B cell (primary cell): ENCODE data around the gene PPOX. TPM values are rescaled to one million over a fixed set of nuclear protein-coding genes. Genes with fewer than 3 reads are reported as not detected.

Experiments used
- ATAC-seq: fragments of 200-7000 bp; cut with Tn5 transposase; one replicate; pipeline ENCODE4 v1.10.0; 2021; ENCODE audit warnings: low read depth, mild to moderate bottlenecking, moderate number of reproducible peaks, moderate library complexity
- CTCF ChIA-PET: fragments of 350-600 bp; sonication (Branson Sonifier 250); formaldehyde crosslinking; loops from one replicate; lab custom pipeline; 2021; ENCODE audit warnings: antibody characterized with exemption, inconsistent platforms; lab: Charles Lee
- POLR2A ChIA-PET: fragments of 350-600 bp; sonication (Branson Sonifier 250); formaldehyde crosslinking; loops from one replicate; lab custom pipeline; 2021; ENCODE audit warnings: antibody characterized with exemption; lab: Charles Lee
- DNase-seq: peaks from one replicate; pipeline ENCODE4 v3.0.0; 2013
- H2AFZ ChIP-seq: 2 replicates; pipeline ENCODE4 v1.6.1; 2012; ENCODE audit warnings: mild to moderate bottlenecking, low read depth, low read length; ENCODE audit not compliant: insufficient read depth, poor library complexity, severe bottlenecking
- H3K27ac ChIP-seq, 2 donors: 1 replicate in 1 of 2; 2 replicates in 1 of 2; pipeline ENCODE4 v1.5.1; 2012 to 2013; ENCODE audit warnings: low read length in 2 of 2, mild to moderate bottlenecking in 2 of 2, moderate library complexity in 1 of 2
- H3K27me3 ChIP-seq, 4 experiments: fragments of 200-600 bp in 1 of 4; sonication (generic) in 1 of 4; replicated peaks in 1 of 4; 1 replicate in 2 of 4; 2 replicates in 2 of 4; pipeline versions ENCODE4 v1.6.1 to v1.7.0; 2013 to 2016; ENCODE audit warnings: low read length in 3 of 4, mild to moderate bottlenecking in 2 of 4, mixed read lengths in 1 of 4, moderate library complexity in 1 of 4; ENCODE audit not compliant: insufficient read depth in 4 of 4, control insufficient read depth in 3 of 4; ENCODE audit errors: control extremely low read depth in 1 of 4
- H3K36me3 ChIP-seq, 2 experiments: replicated peaks in 1 of 2; 1 replicate in 1 of 2; 2 replicates in 1 of 2; pipeline versions ENCODE4 v1.6.1 to v1.7.1; 2013; ENCODE audit warnings: low read length in 1 of 2; ENCODE audit not compliant: insufficient read depth in 2 of 2, control insufficient read depth in 1 of 2; ENCODE audit errors: control extremely low read depth in 1 of 2, extremely low read depth in 1 of 2
- H3K4me1 ChIP-seq, 2 donors: fragments of 200-600 bp in 1 of 2; sonication (generic) in 1 of 2; 1 replicate in 1 of 2; 2 replicates in 1 of 2; pipeline versions ENCODE4 v1.5.1 to v1.6.1; 2013 to 2017; ENCODE audit warnings: low read length in 2 of 2; ENCODE audit not compliant: control insufficient read depth in 2 of 2, insufficient read depth in 2 of 2
- H3K4me2 ChIP-seq: replicated peaks from 2 replicates; pipeline ENCODE3; 2012; ENCODE audit warnings: mild to moderate bottlenecking, low read depth, low read length; ENCODE audit not compliant: poor library complexity, severe bottlenecking
- H3K4me3 ChIP-seq, 5 experiments: fragments of 200-600 bp in 1 of 5; sonication (generic) in 1 of 5; 1 replicate in 3 of 5; 2 replicates in 2 of 5; pipeline versions ENCODE4 v1.5.1 to v1.7.0; 2011 to 2016; ENCODE audit warnings: low read length in 4 of 5, mild to moderate bottlenecking in 4 of 5, low read depth in 2 of 5, control low read depth in 1 of 5, moderate library complexity in 1 of 5; ENCODE audit not compliant: insufficient read depth in 1 of 5; ENCODE audit errors: control extremely low read depth in 1 of 5, extremely low read depth in 1 of 5
- H3K79me2 ChIP-seq: fragments of 200-600 bp; sonication (generic); one replicate; pipeline ENCODE4 v1.6.0; 2016; ENCODE audit warnings: low read length; ENCODE audit not compliant: control insufficient read depth, insufficient read depth
- H3K9ac ChIP-seq: fragments of 200-600 bp; sonication (generic); 2 replicates; pipeline ENCODE4 v1.6.1; 2017; ENCODE audit warnings: mild to moderate bottlenecking, low read length, moderate library complexity
- H3K9me3 ChIP-seq, 3 donors: one replicate each; pipeline versions ENCODE4 v1.6.1 to v1.7.1; 2013; ENCODE audit warnings: low read length in 2 of 3; ENCODE audit not compliant: control insufficient read depth in 2 of 3, insufficient read depth in 1 of 3; ENCODE audit errors: control extremely low read depth in 1 of 3
- H4K20me1 ChIP-seq: 2 replicates; pipeline ENCODE4 v1.6.0; 2012; ENCODE audit warnings: mild to moderate bottlenecking, low read length; ENCODE audit not compliant: insufficient read depth, control insufficient read depth, poor library complexity, severe bottlenecking
- H3K27ac Mint-ChIP-seq: one replicate; pipeline ENCODE4 v1.8.0; 2021; ENCODE audit warnings: mixed read lengths
- H3K27me3 Mint-ChIP-seq: one replicate; pipeline ENCODE4 v1.8.0; 2021; ENCODE audit warnings: mixed read lengths
- H3K4me1 Mint-ChIP-seq: one replicate; pipeline ENCODE4 v1.8.0; 2021; ENCODE audit warnings: mixed read lengths
- H3K4me3 Mint-ChIP-seq: one replicate; pipeline ENCODE4 v1.8.0; 2021; ENCODE audit warnings: mixed read lengths
- H3K9me3 Mint-ChIP-seq: one replicate; pipeline ENCODE4 v1.8.0; 2022; ENCODE audit warnings: mixed read lengths; ENCODE audit not compliant: insufficient read depth
- CTCF ChIP-seq: fragments of 200-600 bp; IDR thresholded peaks from one replicate; pipeline ENCODE4 v1.8.0; 2022; ENCODE audit warnings: antibody characterized with exemption, mild to moderate bottlenecking
- EZH2 ChIP-seq: IDR thresholded peaks from 2 replicates; pipeline ENCODE4 v1.6.1; 2012; ENCODE audit warnings: borderline replicate concordance, low read depth, mild to moderate bottlenecking, moderate library complexity, low read length; ENCODE audit not compliant: insufficient read depth, poor library complexity, severe bottlenecking
- WGBS: methylation state at CpG from one replicate; pipeline ENCODE4 v1.1.5; 2013; ENCODE audit warnings: missing lambda C conversion rate; ENCODE audit not compliant: insufficient coverage; 5-methylcytosine and 5-hydroxymethylcytosine counted together
- intact Hi-C: fragments of 100-400 bp; cut with micrococcal nuclease; formaldehyde crosslinking; loops from one replicate; pipeline ENCODE4 v1.10.0; 2022
- polyA plus RNA-seq: library from polyadenylated mRNA; depleted of rRNA; stranded (reverse); fragments of >200 nt; gene quantifications from 2 replicates; pipeline ENCODE4 v1.2.3, GENCODE V29; 2012
- total RNA-seq, 2 donors: library from RNA; stranded (reverse); fragments of 120-200 nt in 1 of 2; gene quantifications; 1 replicate in 1 of 2; 2 replicates in 1 of 2; pipeline versions ENCODE4 v1.2.3 to v1.2.4, GENCODE V29; 2013 to 2022

Gene PPOX
- total and polyA plus RNA-seq, 2 donors (not counting 1 experiment from before 2014, with no cell fraction given), result 65.6 to 82.3 TPM

GRCh38 chr1:161117759-161118581 lies 48.3 kb upstream of the PPOX start, which contains the start of the genes NIT1 and PFDN2:
Gene NIT1, plus strand, starts transcription at chr1:161118105. Its CDS starts 72 bp downstream, at chr1:161118177.
Gene PFDN2, minus strand, starts transcription at chr1:161118037. Its CDS starts 11 bp downstream, at chr1:161118026.
- H3K4me1 ChIP-seq, result peaks cover 45 to 54% of the 10 kb centered on the region in 2 donors
- ChIA-PET CTCF (interaction anchor here (0.9 to 2.6 kb wide), 7 partner anchors 13 to 121 kb away, joined by 3 to 13 read pairs (median 5); partner anchors contain the start of genes DEDD, KLHDC9 and PPOX), POLR2A (interaction anchor here (1.0 to 1.4 kb wide), 7 partner anchors 13 to 97 kb away, joined by 3 to 12 read pairs (median 7); partner anchors contain the start of genes DEDD, F11R, KLHDC9 and TSTD1)
- H2AFZ ChIP-seq, result peak within 1 kb of the TSS; percentile 89
- WGBS, result under 1% methylated on average over 57 of the region's 58 CpGs
- peak within 1 kb of the TSS; percentile 71 to 98 (median 97) for H3K4me3 ChIP-seq
- peaks cover 78% of the 10 kb centered on the region for H3K4me1 Mint-ChIP-seq
- DNase-seq (peak; percentile 90), ATAC-seq (peak; percentile 84)
- H3K27ac Mint-ChIP-seq, result peak within 1 kb of the TSS; percentile 94
- peaks cover 12% of the 10 kb centered on the region for H4K20me1 ChIP-seq
- TF ChIP-seq EZH2 (no peak), CTCF (no peak)
- H3K9me3 Mint-ChIP-seq, result no peaks in the 10 kb centered on the region
- H3K27ac ChIP-seq, result peak within 1 kb of the TSS; percentile 86 to 89
- peak within 1 kb of the TSS; percentile 97 for H3K4me3 Mint-ChIP-seq
- H3K9me3 ChIP-seq, result no peaks in the 10 kb centered on the region
- intact Hi-C loops, result loop anchor here (1.0 to 2.0 kb wide), 5 partner anchors 14 to 73 kb away; partner anchors contain the start of genes DEDD, KLHDC9, PPOX and UFC1
- no peaks in the 10 kb centered on the region for H3K27me3 ChIP-seq
- H3K79me2 ChIP-seq, result peaks cover 78% of the 10 kb centered on the region
- H3K9ac ChIP-seq, result peak within 1 kb of the TSS; percentile 89
- H3K27me3 Mint-ChIP-seq, result no peaks in the 10 kb centered on the region
- H3K36me3 ChIP-seq, result peaks cover 5 to 29% of the 10 kb centered on the region in 2 experiments
- H3K4me2 ChIP-seq, result peak within 1 kb of the TSS; percentile 81
